Measurements from ENCODE around the gene TRAM2. TPM values are rescaled to one million over a fixed set of nuclear protein-coding genes. Genes with fewer than 3 reads are reported as not detected.

Gene TRAM2
- total RNA-seq, 1 experiment from 2014 or later, result 13.4 TPM

DNA sequence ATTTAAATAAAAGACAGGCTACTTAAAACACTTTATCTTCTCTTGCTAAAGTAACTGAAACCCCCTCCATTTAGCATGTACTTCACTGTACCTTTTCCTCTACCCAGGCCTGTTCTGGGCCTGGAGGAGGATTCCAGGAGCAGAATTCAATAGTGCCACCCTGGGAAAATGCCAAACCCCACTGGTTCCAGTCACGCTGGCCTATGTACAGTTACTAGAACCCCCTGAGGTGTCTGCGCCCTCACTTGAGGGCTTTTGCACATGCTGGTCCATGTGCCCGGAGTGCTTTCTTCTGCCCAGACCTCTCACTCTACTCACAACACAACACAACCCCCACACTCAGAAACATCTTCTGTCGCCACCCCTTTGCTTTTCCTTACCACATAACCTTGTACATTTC is 45.5 kb downstream of the TRAM2 start:
- ATAC-seq (no peak), DNase-seq (ENCODE audit: low spot score) (no peak)
- H3K9me3 Mint-ChIP-seq, result no peaks in the 10 kb centered on the region
- TF ChIP-seq FOXJ3 (CRISPR knock-in tag; IDR thresholded peaks at IDR 0.05; ENCODE audit: borderline replicate concordance) (no peak), IRF2 (CRISPR knock-in tag; IDR thresholded peaks at IDR 0.05; ENCODE audit: borderline replicate concordance, low read depth) (no peak), ESRRA (CRISPR knock-in tag; IDR thresholded peaks at IDR 0.05; ENCODE audit: borderline replicate concordance) (no peak), OVOL2 (CRISPR knock-in tag; IDR thresholded peaks at IDR 0.05; ENCODE audit: borderline replicate concordance) (no peak), ZNF317 (CRISPR knock-in tag; IDR thresholded peaks at IDR 0.05; ENCODE audit: borderline replicate concordance, low read depth) (no peak), CREB1 (CRISPR knock-in tag; IDR thresholded peaks at IDR 0.05) (no peak)
- TF ChIP-seq, protein P1, sequence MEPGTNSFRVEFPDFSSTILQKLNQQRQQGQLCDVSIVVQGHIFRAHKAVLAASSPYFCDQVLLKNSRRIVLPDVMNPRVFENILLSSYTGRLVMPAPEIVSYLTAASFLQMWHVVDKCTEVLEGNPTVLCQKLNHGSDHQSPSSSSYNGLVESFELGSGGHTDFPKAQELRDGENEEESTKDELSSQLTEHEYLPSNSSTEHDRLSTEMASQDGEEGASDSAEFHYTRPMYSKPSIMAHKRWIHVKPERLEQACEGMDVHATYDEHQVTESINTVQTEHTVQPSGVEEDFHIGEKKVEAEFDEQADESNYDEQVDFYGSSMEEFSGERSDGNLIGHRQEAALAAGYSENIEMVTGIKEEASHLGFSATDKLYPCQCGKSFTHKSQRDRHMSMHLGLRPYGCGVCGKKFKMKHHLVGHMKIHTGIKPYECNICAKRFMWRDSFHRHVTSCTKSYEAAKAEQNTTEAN (CRISPR knock-in tag; IDR thresholded peaks at IDR 0.05), result no peak
- TF ChIP-seq, protein P2, sequence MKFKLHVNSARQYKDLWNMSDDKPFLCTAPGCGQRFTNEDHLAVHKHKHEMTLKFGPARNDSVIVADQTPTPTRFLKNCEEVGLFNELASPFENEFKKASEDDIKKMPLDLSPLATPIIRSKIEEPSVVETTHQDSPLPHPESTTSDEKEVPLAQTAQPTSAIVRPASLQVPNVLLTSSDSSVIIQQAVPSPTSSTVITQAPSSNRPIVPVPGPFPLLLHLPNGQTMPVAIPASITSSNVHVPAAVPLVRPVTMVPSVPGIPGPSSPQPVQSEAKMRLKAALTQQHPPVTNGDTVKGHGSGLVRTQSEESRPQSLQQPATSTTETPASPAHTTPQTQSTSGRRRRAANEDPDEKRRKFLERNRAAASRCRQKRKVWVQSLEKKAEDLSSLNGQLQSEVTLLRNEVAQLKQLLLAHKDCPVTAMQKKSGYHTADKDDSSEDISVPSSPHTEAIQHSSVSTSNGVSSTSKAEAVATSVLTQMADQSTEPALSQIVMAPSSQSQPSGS (CRISPR knock-in tag; IDR thresholded peaks at IDR 0.05; ENCODE audit: borderline replicate concordance, low read depth), result no peak
- TF ChIP-seq, protein P3, sequence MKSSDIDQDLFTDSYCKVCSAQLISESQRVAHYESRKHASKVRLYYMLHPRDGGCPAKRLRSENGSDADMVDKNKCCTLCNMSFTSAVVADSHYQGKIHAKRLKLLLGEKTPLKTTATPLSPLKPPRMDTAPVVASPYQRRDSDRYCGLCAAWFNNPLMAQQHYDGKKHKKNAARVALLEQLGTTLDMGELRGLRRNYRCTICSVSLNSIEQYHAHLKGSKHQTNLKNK (CRISPR knock-in tag; IDR thresholded peaks at IDR 0.05), result no peak
- TF ChIP-seq, protein P4, sequence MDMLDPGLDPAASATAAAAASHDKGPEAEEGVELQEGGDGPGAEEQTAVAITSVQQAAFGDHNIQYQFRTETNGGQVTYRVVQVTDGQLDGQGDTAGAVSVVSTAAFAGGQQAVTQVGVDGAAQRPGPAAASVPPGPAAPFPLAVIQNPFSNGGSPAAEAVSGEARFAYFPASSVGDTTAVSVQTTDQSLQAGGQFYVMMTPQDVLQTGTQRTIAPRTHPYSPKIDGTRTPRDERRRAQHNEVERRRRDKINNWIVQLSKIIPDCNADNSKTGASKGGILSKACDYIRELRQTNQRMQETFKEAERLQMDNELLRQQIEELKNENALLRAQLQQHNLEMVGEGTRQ (CRISPR knock-in tag; IDR thresholded peaks at IDR 0.05), result no peak
- TF ChIP-seq, protein P5, sequence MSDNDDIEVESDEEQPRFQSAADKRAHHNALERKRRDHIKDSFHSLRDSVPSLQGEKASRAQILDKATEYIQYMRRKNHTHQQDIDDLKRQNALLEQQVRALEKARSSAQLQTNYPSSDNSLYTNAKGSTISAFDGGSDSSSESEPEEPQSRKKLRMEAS (CRISPR knock-in tag; IDR thresholded peaks at IDR 0.05), result no peak
- no peaks in the 10 kb centered on the region; the same call in 1 of the 2 replicates for H3K36me3 Mint-ChIP-seq
- H3K27me3 Mint-ChIP-seq (ENCODE audit: low read depth), result no peaks in the 10 kb centered on the region
- ChIA-PET CTCF (no interaction called here), POLR2A (no interaction called here)
- H3K4me1 Mint-ChIP-seq, result peaks cover 10% of the 10 kb centered on the region
- no peak overlapping the region for H3K4me3 Mint-ChIP-seq
- H3K27ac Mint-ChIP-seq, result no peak overlapping the region

DNA sequence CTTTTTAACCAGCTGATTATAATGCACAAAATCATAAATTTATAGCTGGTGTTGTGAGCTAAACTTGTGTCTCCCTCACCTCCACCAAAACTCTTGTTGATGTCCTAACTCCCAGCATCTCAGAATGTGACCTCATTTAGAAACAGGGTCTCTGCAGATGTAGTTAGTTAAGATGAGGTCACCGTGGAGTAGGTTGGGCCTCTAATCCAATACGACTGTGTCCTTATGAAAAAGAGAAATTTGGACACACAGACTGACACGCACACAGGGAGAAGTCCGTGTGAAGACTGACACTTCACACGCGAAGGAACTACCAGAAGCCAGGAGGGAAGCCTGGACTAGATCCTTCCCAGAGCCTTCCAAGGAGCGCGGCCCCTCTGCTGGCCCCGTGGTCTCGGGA is 46.5 kb downstream of the TRAM2 start:
- Mint-ChIP-seq H3K4me1 (peaks cover 3% of the 10 kb centered on the region; the same call in 1 of the 2 replicates), H3K27ac (peak overlapping the region; percentile 50), H3K4me3 (no peak overlapping the region), H3K9me3 (no peaks in the 10 kb centered on the region), H3K36me3 (no peaks in the 10 kb centered on the region; the same call in 1 of the 2 replicates), H3K27me3 (ENCODE audit: low read depth) (no peaks in the 10 kb centered on the region)
- DNase-seq (ENCODE audit: low spot score), result no peak
- ChIA-PET POLR2A (no interaction called here), CTCF (no interaction called here)
- ATAC-seq, result no peak
- TF ChIP-seq ETV6 (CRISPR knock-in tag; IDR thresholded peaks at IDR 0.05) (no peak), OVOL2 (CRISPR knock-in tag; IDR thresholded peaks at IDR 0.05; ENCODE audit: borderline replicate concordance) (no peak), ZNF396 (CRISPR knock-in tag; IDR thresholded peaks at IDR 0.05; ENCODE audit: borderline replicate concordance) (no peak), ZNF416 (CRISPR knock-in tag; IDR thresholded peaks at IDR 0.05) (no peak), CREM (CRISPR knock-in tag; IDR thresholded peaks at IDR 0.05) (no peak), IRF2 (CRISPR knock-in tag; IDR thresholded peaks at IDR 0.05; ENCODE audit: borderline replicate concordance, low read depth) (no peak), ZNF671 (CRISPR knock-in tag; IDR thresholded peaks at IDR 0.05) (no peak), EMX1 (CRISPR knock-in tag; IDR thresholded peaks at IDR 0.05) (no peak), CBFB (CRISPR knock-in tag; IDR thresholded peaks at IDR 0.05; ENCODE audit: low read depth) (no peak), NFATC4 (CRISPR knock-in tag; IDR thresholded peaks at IDR 0.05) (no peak)
- TF ChIP-seq, protein P6, sequence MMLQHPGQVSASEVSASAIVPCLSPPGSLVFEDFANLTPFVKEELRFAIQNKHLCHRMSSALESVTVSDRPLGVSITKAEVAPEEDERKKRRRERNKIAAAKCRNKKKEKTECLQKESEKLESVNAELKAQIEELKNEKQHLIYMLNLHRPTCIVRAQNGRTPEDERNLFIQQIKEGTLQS (CRISPR knock-in tag; conservative IDR thresholded peaks at IDR 0.05), result no peak
- TF ChIP-seq, protein P7, sequence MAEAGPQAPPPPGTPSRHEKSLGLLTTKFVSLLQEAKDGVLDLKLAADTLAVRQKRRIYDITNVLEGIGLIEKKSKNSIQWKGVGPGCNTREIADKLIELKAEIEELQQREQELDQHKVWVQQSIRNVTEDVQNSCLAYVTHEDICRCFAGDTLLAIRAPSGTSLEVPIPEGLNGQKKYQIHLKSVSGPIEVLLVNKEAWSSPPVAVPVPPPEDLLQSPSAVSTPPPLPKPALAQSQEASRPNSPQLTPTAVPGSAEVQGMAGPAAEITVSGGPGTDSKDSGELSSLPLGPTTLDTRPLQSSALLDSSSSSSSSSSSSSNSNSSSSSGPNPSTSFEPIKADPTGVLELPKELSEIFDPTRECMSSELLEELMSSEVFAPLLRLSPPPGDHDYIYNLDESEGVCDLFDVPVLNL (CRISPR knock-in tag; IDR thresholded peaks at IDR 0.05; ENCODE audit: borderline replicate concordance, low read depth), result no peak
- TF ChIP-seq, protein P8, sequence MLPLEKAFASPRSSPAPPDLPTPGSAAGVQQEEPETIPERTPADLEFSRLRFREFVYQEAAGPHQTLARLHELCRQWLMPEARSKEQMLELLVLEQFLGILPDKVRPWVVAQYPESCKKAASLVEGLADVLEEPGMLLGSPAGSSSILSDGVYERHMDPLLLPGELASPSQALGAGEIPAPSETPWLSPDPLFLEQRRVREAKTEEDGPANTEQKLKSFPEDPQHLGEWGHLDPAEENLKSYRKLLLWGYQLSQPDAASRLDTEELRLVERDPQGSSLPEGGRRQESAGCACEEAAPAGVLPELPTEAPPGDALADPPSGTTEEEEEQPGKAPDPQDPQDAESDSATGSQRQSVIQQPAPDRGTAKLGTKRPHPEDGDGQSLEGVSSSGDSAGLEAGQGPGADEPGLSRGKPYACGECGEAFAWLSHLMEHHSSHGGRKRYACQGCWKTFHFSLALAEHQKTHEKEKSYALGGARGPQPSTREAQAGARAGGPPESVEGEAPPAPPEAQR (CRISPR knock-in tag; IDR thresholded peaks at IDR 0.05), result no peak
- TF ChIP-seq, protein P9, sequence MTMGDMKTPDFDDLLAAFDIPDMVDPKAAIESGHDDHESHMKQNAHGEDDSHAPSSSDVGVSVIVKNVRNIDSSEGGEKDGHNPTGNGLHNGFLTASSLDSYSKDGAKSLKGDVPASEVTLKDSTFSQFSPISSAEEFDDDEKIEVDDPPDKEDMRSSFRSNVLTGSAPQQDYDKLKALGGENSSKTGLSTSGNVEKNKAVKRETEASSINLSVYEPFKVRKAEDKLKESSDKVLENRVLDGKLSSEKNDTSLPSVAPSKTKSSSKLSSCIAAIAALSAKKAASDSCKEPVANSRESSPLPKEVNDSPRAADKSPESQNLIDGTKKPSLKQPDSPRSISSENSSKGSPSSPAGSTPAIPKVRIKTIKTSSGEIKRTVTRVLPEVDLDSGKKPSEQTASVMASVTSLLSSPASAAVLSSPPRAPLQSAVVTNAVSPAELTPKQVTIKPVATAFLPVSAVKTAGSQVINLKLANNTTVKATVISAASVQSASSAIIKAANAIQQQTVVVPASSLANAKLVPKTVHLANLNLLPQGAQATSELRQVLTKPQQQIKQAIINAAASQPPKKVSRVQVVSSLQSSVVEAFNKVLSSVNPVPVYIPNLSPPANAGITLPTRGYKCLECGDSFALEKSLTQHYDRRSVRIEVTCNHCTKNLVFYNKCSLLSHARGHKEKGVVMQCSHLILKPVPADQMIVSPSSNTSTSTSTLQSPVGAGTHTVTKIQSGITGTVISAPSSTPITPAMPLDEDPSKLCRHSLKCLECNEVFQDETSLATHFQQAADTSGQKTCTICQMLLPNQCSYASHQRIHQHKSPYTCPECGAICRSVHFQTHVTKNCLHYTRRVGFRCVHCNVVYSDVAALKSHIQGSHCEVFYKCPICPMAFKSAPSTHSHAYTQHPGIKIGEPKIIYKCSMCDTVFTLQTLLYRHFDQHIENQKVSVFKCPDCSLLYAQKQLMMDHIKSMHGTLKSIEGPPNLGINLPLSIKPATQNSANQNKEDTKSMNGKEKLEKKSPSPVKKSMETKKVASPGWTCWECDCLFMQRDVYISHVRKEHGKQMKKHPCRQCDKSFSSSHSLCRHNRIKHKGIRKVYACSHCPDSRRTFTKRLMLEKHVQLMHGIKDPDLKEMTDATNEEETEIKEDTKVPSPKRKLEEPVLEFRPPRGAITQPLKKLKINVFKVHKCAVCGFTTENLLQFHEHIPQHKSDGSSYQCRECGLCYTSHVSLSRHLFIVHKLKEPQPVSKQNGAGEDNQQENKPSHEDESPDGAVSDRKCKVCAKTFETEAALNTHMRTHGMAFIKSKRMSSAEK (CRISPR knock-in tag; IDR thresholded peaks at IDR 0.05; ENCODE audit: borderline replicate concordance), result no peak
- TF ChIP-seq, protein P5 (CRISPR knock-in tag; IDR thresholded peaks at IDR 0.05), result no peak
